ENCODE data around the gene TSPAN15. TPM values are rescaled to one million over a fixed set of nuclear protein-coding genes. Genes with fewer than 3 reads are reported as not detected.

TSPAN15 gene
- total and polyA plus RNA-seq, 2 of the 4 experiments (the other 2 are of a cell fraction) = 0.48 TPM; not detected in 1

- Histone ChIP-seq H2BK5ac (ENCODE audit: low read depth, low read length, poor library complexity, severe bottlenecking) (no peak overlapping the region), H4K91ac (ENCODE audit: insufficient read depth, low read depth, low read length) (no peak overlapping the region), H4K8ac (ENCODE audit: low read depth in 2 of 2, low read length in 2 of 2) (no peak overlapping the region), H3K4me3 (ENCODE audit: insufficient read depth, low read depth, low read length) (no peak overlapping the region), H3K4me2 (ENCODE audit: low read depth, low read length) (no peak overlapping the region), H2BK120ac (ENCODE audit: low read depth, low read length) (peak overlapping the region; percentile 24; the same call in 1 of the 2 replicates), H2AK5ac (ENCODE audit: low read depth, low read length) (no peak overlapping the region; the same call in 1 of the 2 replicates), H3K14ac (replicated peaks; ENCODE audit: low read depth, low read length) (no peak overlapping the region), H2BK15ac (ENCODE audit: low read depth, low read length) (0 out of 3 replicates have a peak overlapping the region, but pooled peaks have one; percentile 5), H3K23ac (ENCODE audit: low read depth, low read length) (no peak overlapping the region), H3K27me3 (ENCODE audit: control insufficient read depth, insufficient read depth, low read length) (peaks cover 16% of the 10 kb centered on the region), H4K5ac (ENCODE audit: low read depth, low read length) (no peak overlapping the region), H3K9me3 (ENCODE audit: control insufficient read depth, insufficient read depth, low read length) (no peaks in the 10 kb centered on the region), H2BK20ac (ENCODE audit: low read depth, low read length) (no peak overlapping the region), H3K4me1 (ENCODE audit: control insufficient read depth, insufficient read depth, low read length) (peaks cover 9% of the 10 kb centered on the region), H3K27ac (ENCODE audit: insufficient read depth, low read length) (no peak overlapping the region), H3K9ac (ENCODE audit: low read depth, low read length) (no peak overlapping the region), H4K20me1 (ENCODE audit: insufficient read depth, low read length) (peaks cover 3% of the 10 kb centered on the region; the same call in 1 of the 2 replicates), H2AK9ac (replicated peaks; ENCODE audit: low read depth, low read length, poor library complexity) (no peak overlapping the region), H3K79me1 (ENCODE audit: low read depth in 1 of 2, low read length in 2 of 2) (no peaks in the 10 kb centered on the region), H3K9me1 (ENCODE audit: insufficient read depth, low read length) (peaks cover 13% of the 10 kb centered on the region), H3K56ac (ENCODE audit: extremely low read depth, insufficient read depth, low read length) (no peak overlapping the region), H3K4ac (ENCODE audit: low read depth, low read length) (peak overlapping the region; percentile 54; the same call in 1 of the 2 replicates), H3K18ac (ENCODE audit: low read depth, low read length) (no peak overlapping the region), H2AFZ (replicated peaks; ENCODE audit: low read length, poor library complexity) (peak overlapping the region; percentile 47), H3K36me3 (ENCODE audit: control insufficient read depth, insufficient read depth, low read length) (no peaks in the 10 kb centered on the region)
- WGBS, 2 experiments (ENCODE audit: extremely low coverage in 2 of 2, insufficient read length in 1 of 2) = no CpG with 5 or more reads among the region's 1 CpG
- ChIA-PET CTCF (interaction anchor here (1.8 kb wide), 1 partner anchor 22 kb away, joined by 6 read pairs; no protein-coding TSS in a partner anchor), POLR2A (ENCODE audit: unreplicated experiment) (no interaction called here)
- TF ChIP-seq RFX5 (IDR thresholded peaks at IDR 0.05; ENCODE audit: low read depth, low read length) = 0 out of 2 replicates have a peak, but pooled peaks have one; percentile 39
- TF ChIP-seq CTCF (conservative IDR thresholded peaks at IDR 0.05; ENCODE audit: low read depth, low read length) = peak; percentile 28; the same call in 1 of the 2 replicates
- TF ChIP-seq SMC3 (IDR thresholded peaks at IDR 0.05; ENCODE audit: low read depth, low read length) = no peak
- no peak for TF ChIP-seq USF2 (IDR thresholded peaks at IDR 0.05; ENCODE audit: low read depth, low read length)
- no peak for TF ChIP-seq MXI1 (IDR thresholded peaks at IDR 0.05; ENCODE audit: borderline replicate concordance, low read depth, low read length)
- TF ChIP-seq ELK1 (IDR thresholded peaks at IDR 0.05; ENCODE audit: borderline replicate concordance, low read depth, low read length) = no peak
- no peak for TF ChIP-seq POLR2A (IDR thresholded peaks at IDR 0.05; ENCODE audit: low read depth, low read length)
- TF ChIP-seq FOS (IDR thresholded peaks at IDR 0.05; ENCODE audit: low read depth, low read length) = no peak
- BruUV-seq (replicated peaks) = no TSS peak
- DNase-seq = peak; percentile 13
- in situ Hi-C loops (cut with MboI; ENCODE audit: low sequenced_read_pairs) (no loop called here), dilution Hi-C loops (cut with HindIII; ENCODE audit: low sequenced_read_pairs, unreplicated experiment) (no loop called here), intact Hi-C loops (cut with micrococcal nuclease) (no loop called here)
- ATAC-seq (ENCODE audit: low read depth) = peak; percentile 31; the same call in 1 of the 2 replicates
Observed at GRCh38 chr10:69449841-69450240, 1.4 kb upstream of the TSPAN15 start.
